ENCODE data around the gene GPR139. TPM values are rescaled to one million over a fixed set of nuclear protein-coding genes. Genes with fewer than 3 reads are reported as not detected.

GPR139 gene
- total RNA-seq, 1 experiment from 2014 or later, result not detected

DNA sequence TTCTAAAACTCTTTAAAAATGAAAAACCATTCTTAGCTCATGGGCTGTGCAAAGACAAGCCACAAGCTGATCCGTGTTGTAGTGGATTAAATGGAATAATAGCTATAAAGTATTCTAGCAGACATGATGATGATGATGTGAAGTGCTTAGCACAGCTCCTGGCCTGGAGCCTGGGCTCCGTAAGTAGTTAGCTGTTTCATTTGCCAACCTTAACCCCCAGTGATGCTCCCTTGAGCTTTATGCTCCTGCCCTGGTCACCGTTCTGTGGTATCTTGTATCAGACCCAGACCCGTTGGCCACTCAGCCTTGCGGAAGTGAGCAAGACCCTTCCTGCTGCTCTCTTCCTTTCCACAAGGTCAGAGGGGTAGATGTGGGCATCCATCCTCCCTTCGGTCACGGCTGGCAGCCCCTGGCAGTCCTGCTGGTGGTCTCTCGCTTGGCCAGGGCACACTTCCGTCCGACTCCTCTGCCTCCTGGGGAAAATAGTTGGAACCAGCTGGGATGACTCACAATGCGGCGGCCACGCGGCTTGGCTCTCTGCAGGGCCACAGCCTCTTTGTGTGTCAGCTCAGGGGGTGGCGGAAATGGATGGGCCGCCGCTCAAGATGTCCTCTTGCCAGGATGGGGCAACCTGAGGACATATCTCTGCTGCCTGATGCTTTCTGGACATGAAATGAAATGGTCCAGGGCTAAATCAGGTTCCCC lies 79.1 kb downstream of the GPR139 start:
- H3K9me3 ChIP-seq (replicated peaks), result no peaks in the 10 kb centered on the region
- no peak overlapping the region for H3K4me3 ChIP-seq
- DNase-seq (ENCODE audit: low read depth in 1 of 2, low spot score in 2 of 2), result no peak
- H3K4me1 ChIP-seq (replicated peaks), result no peaks in the 10 kb centered on the region
- H3K27ac ChIP-seq, result no peak overlapping the region
- H3K36me3 ChIP-seq, result no peaks in the 10 kb centered on the region
- peaks cover 9% of the 10 kb centered on the region; the same call in 1 of the 2 replicates for H3K27me3 ChIP-seq (replicated peaks)

DNA sequence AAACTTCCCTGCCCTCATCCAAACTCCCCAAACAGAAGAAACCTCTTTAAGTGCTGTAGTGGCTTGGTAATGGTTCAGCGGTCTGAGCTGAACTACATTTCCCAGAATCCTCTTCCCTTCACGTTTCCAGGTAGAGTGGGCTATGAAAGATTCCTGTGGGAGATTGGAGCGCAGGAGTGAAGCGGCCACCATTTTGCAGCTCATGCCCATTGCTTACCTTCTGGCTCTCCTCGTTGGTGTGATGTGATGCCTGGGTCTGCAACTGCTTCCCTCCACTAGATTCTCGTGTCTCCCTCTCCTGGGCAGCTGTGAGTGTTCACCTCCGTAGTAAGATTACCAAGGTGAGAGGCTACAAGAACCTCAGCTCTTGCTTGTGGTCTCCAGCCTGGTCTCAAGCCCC lies 82.1 kb downstream of the GPR139 start:
- no peak for DNase-seq (ENCODE audit: low read depth in 1 of 2, low spot score in 2 of 2)
- H3K9me3 ChIP-seq (replicated peaks), result no peaks in the 10 kb centered on the region
- H3K4me3 ChIP-seq, result no peak overlapping the region
- no peaks in the 10 kb centered on the region for H3K4me1 ChIP-seq (replicated peaks)
- H3K36me3 ChIP-seq, result no peaks in the 10 kb centered on the region
- H3K27ac ChIP-seq, result no peak overlapping the region
- H3K27me3 ChIP-seq (replicated peaks), result peaks cover 11% of the 10 kb centered on the region; the same call in 1 of the 2 replicates

DNA sequence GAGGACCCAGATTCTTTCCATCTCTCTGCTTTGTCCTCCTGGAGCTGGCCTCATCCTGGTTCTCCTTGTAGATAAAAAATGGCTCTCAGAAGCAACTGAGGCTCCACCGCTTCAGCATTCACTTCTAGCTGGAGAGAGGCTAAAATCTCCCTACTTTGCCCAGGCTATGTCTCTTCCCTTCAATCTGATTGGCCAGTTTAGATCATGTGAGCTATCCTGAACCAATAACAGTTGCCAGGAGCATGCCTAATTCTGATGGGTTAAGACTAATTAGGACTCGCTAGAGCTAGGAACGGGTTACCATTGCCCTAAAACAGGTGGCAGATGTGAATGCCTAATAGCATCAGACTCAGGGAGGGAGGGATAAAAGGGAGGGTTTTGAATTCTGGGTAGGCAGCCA lies 89.6 kb downstream of the GPR139 start:
- no peak overlapping the region for H3K4me3 ChIP-seq

More for the DNA sequence above, 89.6 kb downstream of the GPR139 start:
- H3K27ac ChIP-seq, result no peak overlapping the region
- peaks cover 6% of the 10 kb centered on the region; the same call in 1 of the 2 replicates for H3K27me3 ChIP-seq (replicated peaks)
- no peaks in the 10 kb centered on the region for H3K9me3 ChIP-seq (replicated peaks)
- no peaks in the 10 kb centered on the region for H3K36me3 ChIP-seq
- H3K4me1 ChIP-seq (replicated peaks), result no peaks in the 10 kb centered on the region
- DNase-seq (ENCODE audit: low read depth in 1 of 2, low spot score in 2 of 2), result no peak

Other genes with a start within 250 kb of the GPR139 start
- gene GPRC5B, start 189.0 kb downstream of the GPR139 start, total RNA-seq (2014; rRNA removed; shearing (Covaris generic)), result 5.8 and 12.1 TPM in 2 replicates